Esophagus squamous epithelium (tissue), 5 donors: ENCODE data around the gene MRPL40. TPM values are rescaled to one million over a fixed set of nuclear protein-coding genes. Genes with fewer than 3 reads are reported as not detected.

ENCODE experiments used
- DNase-seq: peaks from one replicate; lab custom pipeline; 2025; lab: John Stamatoyannopoulos, UW
- H3K27ac ChIP-seq, 4 donors: fragments of 200-600 bp; sonication (generic); one replicate each; pipeline ENCODE4 v1.5.1; 2016 to 2019; ENCODE audit warnings: mild to moderate bottlenecking in 1 of 4
- H3K27me3 ChIP-seq, 4 donors: fragments of 200-600 bp; sonication (generic); 1 replicate in 3 of 4; 2 replicates in 1 of 4; pipeline versions ENCODE4 v1.5.1 to v1.6.0; 2017 to 2021; ENCODE audit warnings: antibody characterized with exemption in 1 of 4
- H3K36me3 ChIP-seq, 3 donors: fragments of 200-600 bp; sonication (generic); one replicate each; pipeline ENCODE4 v1.5.1; 2016 to 2019
- H3K4me1 ChIP-seq, 3 donors: fragments of 200-600 bp; sonication (generic); one replicate each; pipeline ENCODE4 v1.5.1; 2017 to 2019
- H3K4me3 ChIP-seq, 4 donors: fragments of 200-600 bp; sonication (generic); 1 replicate in 3 of 4; 2 replicates in 1 of 4; pipeline ENCODE4 v1.5.1; 2016 to 2019; ENCODE audit warnings: mild to moderate bottlenecking in 2 of 4, moderate library complexity in 1 of 4
- H3K9me3 ChIP-seq, 3 donors: fragments of 200-600 bp; sonication (generic); one replicate each; pipeline ENCODE4 v1.5.1; 2016 to 2019
- POLR2A ChIP-seq, 4 donors: fragments of 450-650 bp; IDR thresholded peaks; one replicate each; pipeline ENCODE4 v1.6.1; 2017; ENCODE audit warnings: antibody characterized with exemption in 4 of 4, mild to moderate bottlenecking in 4 of 4, moderate library complexity in 3 of 4
- WGBS, 2 donors: methylation state at CpG; one replicate each; pipeline ENCODE4 v1.1.5; 2018; 5-methylcytosine and 5-hydroxymethylcytosine counted together
- intact Hi-C: fragments of 100-400 bp; cut with DNase I; formaldehyde crosslinking; loops from one replicate; pipeline ENCODE4 v1.15.0; 2022
- total RNA-seq, 4 donors: library from RNA; depleted of rRNA; stranded (reverse); fragments of >200 nt; gene quantifications; one replicate each; pipeline ENCODE4 v1.1.0, GENCODE V29; 2016
- TF ChIP-seq, protein P1 (sequence below), 6 experiments: fragments of 450-650 bp in 4 of 6; fragments of 200-600 bp in 2 of 6; sonication (generic) in 2 of 6; IDR thresholded peaks; one replicate each; pipeline ENCODE4 v1.5.1; 2016 to 2019; ENCODE audit warnings: antibody characterized with exemption in 6 of 6, mild to moderate bottlenecking in 4 of 6, moderate library complexity in 4 of 6
- donor health status: DM: yes; HTN: yes; CAD: no.

MRPL40 gene
- total RNA-seq, 4 donors from 2014 or later, result 14.6 to 25.7 (median 17.5) TPM

DNA sequence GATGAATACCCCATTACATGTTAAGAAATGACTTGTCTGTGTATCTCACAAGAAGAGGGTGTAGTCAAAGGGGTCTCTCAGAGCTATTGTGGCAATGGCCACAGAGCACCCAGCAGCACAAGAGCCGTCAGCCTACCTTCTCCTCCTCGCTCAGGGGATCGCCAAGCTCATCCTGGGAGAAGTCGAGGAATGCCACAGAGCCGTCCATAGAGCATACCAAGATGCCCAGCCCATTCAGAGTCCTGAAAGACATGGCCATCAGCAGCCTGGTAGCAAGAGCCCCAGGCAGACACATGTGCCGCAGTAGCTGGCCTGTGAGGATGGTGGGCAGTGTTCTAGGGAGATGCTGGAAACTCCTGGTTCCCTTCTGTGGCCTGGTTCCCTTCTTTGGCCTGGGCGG, 44.8 kb upstream of the MRPL40 start:
- Histone ChIP-seq H3K9me3 (no peaks in the 10 kb centered on the region), H3K27ac (no peak overlapping the region), H3K36me3 (peaks cover 22 to 100% (median 43%) of the 10 kb centered on the region in 3 donors), H3K4me1 (no peaks in the 10 kb centered on the region), H3K4me3 (no peak overlapping the region), H3K27me3 (no peaks in the 10 kb centered on the region)
- intact Hi-C loops, result no loop called here
- no peak for TF ChIP-seq POLR2A (IDR thresholded peaks at IDR 0.05)
- TF ChIP-seq, protein P1, sequence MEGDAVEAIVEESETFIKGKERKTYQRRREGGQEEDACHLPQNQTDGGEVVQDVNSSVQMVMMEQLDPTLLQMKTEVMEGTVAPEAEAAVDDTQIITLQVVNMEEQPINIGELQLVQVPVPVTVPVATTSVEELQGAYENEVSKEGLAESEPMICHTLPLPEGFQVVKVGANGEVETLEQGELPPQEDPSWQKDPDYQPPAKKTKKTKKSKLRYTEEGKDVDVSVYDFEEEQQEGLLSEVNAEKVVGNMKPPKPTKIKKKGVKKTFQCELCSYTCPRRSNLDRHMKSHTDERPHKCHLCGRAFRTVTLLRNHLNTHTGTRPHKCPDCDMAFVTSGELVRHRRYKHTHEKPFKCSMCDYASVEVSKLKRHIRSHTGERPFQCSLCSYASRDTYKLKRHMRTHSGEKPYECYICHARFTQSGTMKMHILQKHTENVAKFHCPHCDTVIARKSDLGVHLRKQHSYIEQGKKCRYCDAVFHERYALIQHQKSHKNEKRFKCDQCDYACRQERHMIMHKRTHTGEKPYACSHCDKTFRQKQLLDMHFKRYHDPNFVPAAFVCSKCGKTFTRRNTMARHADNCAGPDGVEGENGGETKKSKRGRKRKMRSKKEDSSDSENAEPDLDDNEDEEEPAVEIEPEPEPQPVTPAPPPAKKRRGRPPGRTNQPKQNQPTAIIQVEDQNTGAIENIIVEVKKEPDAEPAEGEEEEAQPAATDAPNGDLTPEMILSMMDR (IDR thresholded peaks at IDR 0.05), result no peak
- WGBS, 2 donors, result 96 to 97% methylated on average over 6 to 7 of the region's 7 CpGs
- no peak for DNase-seq

DNA sequence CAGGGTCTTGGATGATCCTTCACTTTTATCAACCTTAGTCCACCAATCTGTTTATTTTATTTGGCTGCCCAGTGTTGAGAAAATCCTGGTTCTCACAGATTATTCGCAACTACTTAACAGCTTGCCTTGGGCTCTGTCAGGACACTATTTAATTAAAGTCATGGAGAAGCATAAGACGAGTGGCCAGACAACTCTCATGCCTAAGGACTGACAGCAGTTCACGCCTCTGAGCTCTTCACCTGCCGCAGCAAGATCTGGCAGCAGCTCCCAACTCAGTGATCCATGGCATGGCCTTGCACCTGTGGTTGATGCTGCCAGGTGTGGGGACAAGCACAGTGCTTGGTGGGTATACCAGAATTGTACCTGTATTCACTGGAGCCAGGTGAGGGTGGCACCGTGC, 38.6 kb upstream of the MRPL40 start:
- 84 to 86% methylated on average over 5 of the region's 5 CpGs for WGBS, 2 donors

DNA sequence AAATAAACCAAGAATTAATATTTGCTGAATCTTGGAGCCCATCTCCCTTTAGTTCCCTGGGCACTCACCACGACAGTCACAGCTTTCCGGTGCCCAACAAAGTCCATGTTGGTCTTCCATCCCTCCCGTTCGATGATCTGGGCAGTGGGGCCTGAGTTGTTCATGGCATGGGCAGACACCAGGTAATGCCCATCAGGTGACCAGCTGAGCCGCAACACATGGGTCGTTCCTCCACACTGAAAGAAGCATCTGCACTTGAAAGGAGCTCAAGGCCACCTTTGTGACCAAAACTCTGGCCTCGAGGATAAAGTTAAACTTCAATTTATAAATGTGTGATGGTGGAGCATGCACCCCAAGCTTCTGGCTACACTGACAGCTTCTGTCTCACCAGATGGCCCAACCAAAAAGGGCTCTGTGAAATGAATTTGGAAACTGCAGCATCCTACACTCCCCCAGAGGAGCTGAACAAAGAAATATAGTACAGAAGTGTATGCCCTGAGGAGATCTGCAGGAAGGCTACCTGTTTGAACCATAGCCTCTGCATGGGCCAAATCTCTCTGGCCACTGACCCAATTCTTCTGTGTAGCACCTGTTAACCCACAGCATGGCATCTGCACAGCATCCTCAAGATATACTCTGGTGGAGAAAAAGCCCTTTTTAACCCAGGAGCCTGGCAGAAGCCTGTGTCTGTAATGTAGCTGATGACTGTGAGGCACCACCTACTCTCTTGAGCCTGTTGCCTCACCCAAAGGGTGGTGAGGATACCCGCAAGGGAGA, 37.9 kb upstream of the MRPL40 start:
- TF ChIP-seq POLR2A (IDR thresholded peaks at IDR 0.05), result no peak
- TF ChIP-seq, protein P1 (IDR thresholded peaks at IDR 0.05), result no peak
- Histone ChIP-seq H3K9me3 (no peaks in the 10 kb centered on the region), H3K4me3 (no peak overlapping the region), H3K36me3 (peaks cover 20 to 100% (median 24%) of the 10 kb centered on the region in 3 donors), H3K4me1 (no peaks in the 10 kb centered on the region), H3K27ac (no peak overlapping the region), H3K27me3 (no peaks in the 10 kb centered on the region)
- 93% methylated on average over 5 to 7 of the region's 8 CpGs for WGBS, 2 donors
- intact Hi-C loops, result no loop called here
- DNase-seq, result no peak

More for the DNA sequence above, 38.6 kb upstream of the MRPL40 start:
- Histone ChIP-seq H3K36me3 (peaks cover 24 to 100% (median 24%) of the 10 kb centered on the region in 3 donors), H3K9me3 (no peaks in the 10 kb centered on the region), H3K4me1 (no peaks in the 10 kb centered on the region), H3K27me3 (no peaks in the 10 kb centered on the region), H3K4me3 (no peak overlapping the region), H3K27ac (no peak overlapping the region)
- no peak for DNase-seq
- intact Hi-C loops, result no loop called here
- TF ChIP-seq, protein P1 (IDR thresholded peaks at IDR 0.05), result no peak
- no peak for TF ChIP-seq POLR2A (IDR thresholded peaks at IDR 0.05)

DNA sequence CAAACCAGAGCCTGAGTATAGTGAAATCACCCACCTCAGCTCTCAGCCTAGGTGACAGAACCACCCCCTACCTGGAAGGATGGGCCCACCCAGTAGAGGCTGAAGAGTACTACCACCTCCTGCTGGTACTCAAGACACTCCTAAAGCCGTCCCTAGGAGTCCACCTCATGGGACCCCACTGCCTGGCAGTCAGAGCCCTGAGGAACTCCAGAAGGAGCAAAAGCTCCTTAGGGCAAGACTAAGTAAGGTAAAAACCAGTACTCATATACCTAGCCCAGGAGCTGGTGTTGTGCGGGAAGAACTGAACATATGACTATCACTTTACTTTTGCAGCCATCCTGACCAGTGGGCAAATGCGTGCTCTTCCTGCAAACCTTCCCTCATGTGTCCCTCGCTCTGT, 37.1 kb upstream of the MRPL40 start:
- peaks cover 19 to 100% (median 24%) of the 10 kb centered on the region in 3 donors for H3K36me3 ChIP-seq
- no peak for DNase-seq
- WGBS, 2 donors, result 87 to 97% methylated on average over 3 to 4 of the region's 4 CpGs

DNA sequence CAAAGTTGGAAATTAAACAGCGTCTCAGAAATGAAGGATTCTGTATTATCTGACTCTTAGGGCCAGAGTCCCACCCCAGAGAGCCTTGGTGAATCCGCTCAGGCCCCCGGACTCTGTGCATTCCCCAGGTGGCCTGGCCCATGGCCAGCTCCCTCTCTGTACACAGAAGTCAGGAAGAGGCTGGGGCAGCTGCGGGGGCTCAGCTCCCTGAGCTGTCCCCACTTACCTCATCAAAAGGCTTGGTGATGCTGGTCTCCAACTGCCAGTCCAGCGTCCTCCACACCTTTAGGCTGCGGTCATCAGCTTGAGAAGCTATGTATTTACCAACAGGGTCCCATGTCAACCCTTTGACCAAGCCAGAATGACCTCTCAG, 35.8 kb upstream of the MRPL40 start:
- no peaks in the 10 kb centered on the region for H3K9me3 ChIP-seq
- no peak overlapping the region for H3K27ac ChIP-seq
- intact Hi-C loops, result no loop called here
- H3K27me3 ChIP-seq, result no peaks in the 10 kb centered on the region
- H3K4me1 ChIP-seq, result no peaks in the 10 kb centered on the region
- no peak for TF ChIP-seq POLR2A (IDR thresholded peaks at IDR 0.05)
- TF ChIP-seq, protein P1 (IDR thresholded peaks at IDR 0.05), result no peak
- DNase-seq, result no peak
- WGBS, 2 donors, result 99 to 100% methylated on average over 1 to 5 of the region's 6 CpGs
- no peak overlapping the region for H3K4me3 ChIP-seq
- H3K36me3 ChIP-seq, result peaks cover 19 to 100% (median 24%) of the 10 kb centered on the region in 3 donors

More for the DNA sequence above, 37.1 kb upstream of the MRPL40 start:
- intact Hi-C loops, result no loop called here
- Histone ChIP-seq H3K27me3 (no peaks in the 10 kb centered on the region), H3K27ac (no peak overlapping the region), H3K9me3 (no peaks in the 10 kb centered on the region), H3K4me3 (no peak overlapping the region), H3K4me1 (no peaks in the 10 kb centered on the region)
- TF ChIP-seq, protein P1 (IDR thresholded peaks at IDR 0.05), result no peak
- TF ChIP-seq POLR2A (IDR thresholded peaks at IDR 0.05), result no peak
